OCI-LY7 (cell line): Measurements from ENCODE around the gene PABPN1L.

ENCODE experiments used
- CTCF ChIP-seq: fragments of 200-600 bp; sonication (generic); conservative IDR thresholded peaks from 2 replicates; pipeline ENCODE4 v1.5.1; 2014; ENCODE audit warnings: mild to moderate bottlenecking, antibody characterized with exemption, low read length, moderate library complexity, mixed read lengths
- EZH2phosphoT487 ChIP-seq: fragments of 200-600 bp; sonication (generic); IDR thresholded peaks from 2 replicates; pipeline ENCODE4 v1.6.1; 2018; ENCODE audit warnings: low read depth, borderline replicate concordance, mild to moderate bottlenecking, mixed run types, antibody characterized with exemption, low read length, moderate library complexity, mixed read lengths

- TF ChIP-seq CTCF (no peak), EZH2phosphoT487 (no peak)
Measured at GRCh38 chr16:88828711-88829110, 37.7 kb downstream of the PABPN1L start.
